Measurements from ENCODE around the gene INVS.
"Not testable (repeated sequence)": the region's sequence is repeated elsewhere in the genome, so short reads cannot be mapped to it uniquely, and the experiment has no call there.

INVS gene

GRCh38 chr9:100125910-100126309, 26.9 kb downstream of the INVS start:
- no peak for DNase-seq

GRCh38 chr9:100126423-100126822, 27.4 kb downstream of the INVS start:
- DNase-seq: no peak

- DNase-seq: no peak
Measured at GRCh38 chr9:100129772-100130171, 30.7 kb downstream of the INVS start.

- DNase-seq: no peak
Measured at GRCh38 chr9:100131216-100131615, 32.2 kb downstream of the INVS start.

- DNase-seq: no peak
Measured at GRCh38 chr9:100131875-100132430, 32.9 kb downstream of the INVS start.

- DNase-seq: no peak
Measured at GRCh38 chr9:100134731-100135130, 35.7 kb downstream of the INVS start.

- not testable (repeated sequence) for DNase-seq
Measured at GRCh38 chr9:100136799-100137198, 37.8 kb downstream of the INVS start.

- DNase-seq: not testable (repeated sequence)
Measured at GRCh38 chr9:100140303-100140702, 41.3 kb downstream of the INVS start.

- DNase-seq: not testable (repeated sequence)
Measured at GRCh38 chr9:100141862-100142261, 42.8 kb downstream of the INVS start.

GRCh38 chr9:100145167-100145934, 46.3 kb downstream of the INVS start:
- not testable (repeated sequence) for DNase-seq

GRCh38 chr9:100145976-100146375, 46.9 kb downstream of the INVS start:
- DNase-seq: not testable (repeated sequence)

GRCh38 chr9:100150214-100150613, 51.2 kb downstream of the INVS start:
- DNase-seq: no peak

GRCh38 chr9:100160021-100160420, 61.0 kb downstream of the INVS start:
- no peak for DNase-seq

- DNase-seq: no peak
Measured at GRCh38 chr9:100167176-100167575, 68.1 kb downstream of the INVS start.

- DNase-seq: no peak
Measured at GRCh38 chr9:100167915-100168654, 69.0 kb downstream of the INVS start.

- no peak for DNase-seq
Measured at GRCh38 chr9:100170085-100170484, 71.0 kb downstream of the INVS start.

GRCh38 chr9:100170556-100170955, 71.5 kb downstream of the INVS start:
- no peak for DNase-seq

- DNase-seq: no peak
Measured at GRCh38 chr9:100186356-100186755, 87.3 kb downstream of the INVS start.

- DNase-seq: no peak
Measured at GRCh38 chr9:100190339-100190738, 91.3 kb downstream of the INVS start.

GRCh38 chr9:100191264-100191663, 92.2 kb downstream of the INVS start:
- no peak for DNase-seq

- DNase-seq: no peak
Measured at GRCh38 chr9:100193078-100193477, 94.0 kb downstream of the INVS start.

GRCh38 chr9:100196215-100196614, 97.2 kb downstream of the INVS start:
- no peak for DNase-seq

GRCh38 chr9:100196828-100197227, 97.8 kb downstream of the INVS start:
- DNase-seq: no peak

GRCh38 chr9:100197553-100197952, 98.5 kb downstream of the INVS start:
- DNase-seq: no peak
